ENCODE data around the gene MYH14.

Gene MYH14

GRCh38 chr19:50196322-50196932 lies 7.0 kb upstream of the MYH14 start:
- no peak overlapping the region for H3K4me3 ChIP-seq (ENCODE audit: low read length)
- no peak overlapping the region for H3K9ac ChIP-seq (ENCODE audit: low read depth, low read length)
- no peaks in the 10 kb centered on the region for H3K27me3 ChIP-seq (ENCODE audit: control insufficient read depth, insufficient read depth, low read length)
- H3K4me1 ChIP-seq (ENCODE audit: control insufficient read depth, insufficient read depth, low read length), result no peaks in the 10 kb centered on the region
- H3K4me2 ChIP-seq (ENCODE audit: low read length), result no peak overlapping the region
- no peaks in the 10 kb centered on the region for H3K36me3 ChIP-seq (ENCODE audit: insufficient read depth, low read length)
- H3K9me3 ChIP-seq (replicated peaks; ENCODE audit: low read length), result peaks cover 3% of the 10 kb centered on the region

GRCh38 chr19:50197348-50197747 lies 6.1 kb upstream of the MYH14 start:
- no peak overlapping the region for H3K9ac ChIP-seq (ENCODE audit: low read depth, low read length)
- no peak overlapping the region for H3K4me3 ChIP-seq (ENCODE audit: low read length)
- no peak overlapping the region for H3K4me2 ChIP-seq (ENCODE audit: low read length)
- no peaks in the 10 kb centered on the region for H3K4me1 ChIP-seq (ENCODE audit: control insufficient read depth, insufficient read depth, low read length)
- H3K27me3 ChIP-seq (ENCODE audit: control insufficient read depth, insufficient read depth, low read length), result no peaks in the 10 kb centered on the region
- H3K9me3 ChIP-seq (replicated peaks; ENCODE audit: low read length), result peaks cover 3% of the 10 kb centered on the region
- H3K36me3 ChIP-seq (ENCODE audit: insufficient read depth, low read length), result no peaks in the 10 kb centered on the region

- no peaks in the 10 kb centered on the region for H3K4me1 ChIP-seq (ENCODE audit: control insufficient read depth, insufficient read depth, low read length)
- no peaks in the 10 kb centered on the region for H3K36me3 ChIP-seq (ENCODE audit: insufficient read depth, low read length)
- no peak overlapping the region for H3K4me2 ChIP-seq (ENCODE audit: low read length)
- no peak overlapping the region for H3K9ac ChIP-seq (ENCODE audit: low read depth, low read length)
- no peaks in the 10 kb centered on the region for H3K27me3 ChIP-seq (ENCODE audit: control insufficient read depth, insufficient read depth, low read length)
- H3K4me3 ChIP-seq (ENCODE audit: low read length), result no peak overlapping the region
- peaks cover 3% of the 10 kb centered on the region for H3K9me3 ChIP-seq (replicated peaks; ENCODE audit: low read length)
These were observed 4.8 kb upstream of the MYH14 start for GRCh38 chr19:50198431-50199258.

GRCh38 chr19:50199259-50199555 lies 4.2 kb upstream of the MYH14 start:
- H3K9me3 ChIP-seq (replicated peaks; ENCODE audit: low read length), result peaks cover 3% of the 10 kb centered on the region
- H3K4me2 ChIP-seq (ENCODE audit: low read length), result no peak overlapping the region
- H3K27me3 ChIP-seq (ENCODE audit: control insufficient read depth, insufficient read depth, low read length), result no peaks in the 10 kb centered on the region
- H3K4me3 ChIP-seq (ENCODE audit: low read length), result no peak overlapping the region
- no peak overlapping the region for H3K9ac ChIP-seq (ENCODE audit: low read depth, low read length)
- H3K36me3 ChIP-seq (ENCODE audit: insufficient read depth, low read length), result no peaks in the 10 kb centered on the region
- H3K4me1 ChIP-seq (ENCODE audit: control insufficient read depth, insufficient read depth, low read length), result no peaks in the 10 kb centered on the region

GRCh38 chr19:50202386-50202785 lies 1.0 kb upstream of the MYH14 start:
- H3K27me3 ChIP-seq (ENCODE audit: control insufficient read depth, insufficient read depth, low read length), result no peaks in the 10 kb centered on the region
- no peaks in the 10 kb centered on the region for H3K36me3 ChIP-seq (ENCODE audit: insufficient read depth, low read length)
- H3K4me3 ChIP-seq (ENCODE audit: low read length), result no peak overlapping the region
- H3K4me2 ChIP-seq (ENCODE audit: low read length), result no peak overlapping the region
- no peak overlapping the region for H3K9ac ChIP-seq (ENCODE audit: low read depth, low read length)
- H3K9me3 ChIP-seq (replicated peaks; ENCODE audit: low read length), result peaks cover 1% of the 10 kb centered on the region
- no peaks in the 10 kb centered on the region for H3K4me1 ChIP-seq (ENCODE audit: control insufficient read depth, insufficient read depth, low read length)

GRCh38 chr19:50202962-50203280 lies 501 bp upstream of the MYH14 start:
- H3K4me2 ChIP-seq (ENCODE audit: low read length), result no peak overlapping the region
- H3K4me1 ChIP-seq (ENCODE audit: control insufficient read depth, insufficient read depth, low read length), result no peaks in the 10 kb centered on the region
- H3K9me3 ChIP-seq (replicated peaks; ENCODE audit: low read length), result no peaks in the 10 kb centered on the region
- H3K36me3 ChIP-seq (ENCODE audit: insufficient read depth, low read length), result no peaks in the 10 kb centered on the region
- H3K9ac ChIP-seq (ENCODE audit: low read depth, low read length), result no peak overlapping the region
- no peaks in the 10 kb centered on the region for H3K27me3 ChIP-seq (ENCODE audit: control insufficient read depth, insufficient read depth, low read length)
- no peak overlapping the region for H3K4me3 ChIP-seq (ENCODE audit: low read length)

GRCh38 chr19:50204081-50204428 lies 633 bp downstream of the MYH14 start:
- Histone ChIP-seq H3K36me3 (ENCODE audit: insufficient read depth, low read length) (no peaks in the 10 kb centered on the region), H3K9ac (ENCODE audit: low read depth, low read length) (no peak overlapping the region), H3K9me3 (replicated peaks; ENCODE audit: low read length) (no peaks in the 10 kb centered on the region), H3K27me3 (ENCODE audit: control insufficient read depth, insufficient read depth, low read length) (no peaks in the 10 kb centered on the region), H3K4me2 (ENCODE audit: low read length) (no peak overlapping the region), H3K4me3 (ENCODE audit: low read length) (no peak overlapping the region), H3K4me1 (ENCODE audit: control insufficient read depth, insufficient read depth, low read length) (no peaks in the 10 kb centered on the region)

GRCh38 chr19:50204811-50205675 lies 1.6 kb downstream of the MYH14 start:
- Histone ChIP-seq H3K9me3 (replicated peaks; ENCODE audit: low read length) (no peaks in the 10 kb centered on the region), H3K27me3 (ENCODE audit: control insufficient read depth, insufficient read depth, low read length) (no peaks in the 10 kb centered on the region), H3K4me3 (ENCODE audit: low read length) (no peak overlapping the region), H3K4me2 (ENCODE audit: low read length) (no peak overlapping the region), H3K9ac (ENCODE audit: low read depth, low read length) (no peak overlapping the region), H3K4me1 (ENCODE audit: control insufficient read depth, insufficient read depth, low read length) (no peaks in the 10 kb centered on the region), H3K36me3 (ENCODE audit: insufficient read depth, low read length) (no peaks in the 10 kb centered on the region)

GRCh38 chr19:50205681-50206138 lies 2.3 kb downstream of the MYH14 start:
- H3K27me3 ChIP-seq (ENCODE audit: control insufficient read depth, insufficient read depth, low read length), result no peaks in the 10 kb centered on the region

GRCh38 chr19:50206191-50206590 lies 2.8 kb downstream of the MYH14 start:
- Histone ChIP-seq H3K4me2 (ENCODE audit: low read length) (no peak overlapping the region), H3K4me1 (ENCODE audit: control insufficient read depth, insufficient read depth, low read length) (no peaks in the 10 kb centered on the region), H3K9me3 (replicated peaks; ENCODE audit: low read length) (no peaks in the 10 kb centered on the region), H3K27me3 (ENCODE audit: control insufficient read depth, insufficient read depth, low read length) (no peaks in the 10 kb centered on the region), H3K9ac (ENCODE audit: low read depth, low read length) (no peak overlapping the region), H3K36me3 (ENCODE audit: insufficient read depth, low read length) (no peaks in the 10 kb centered on the region), H3K4me3 (ENCODE audit: low read length) (no peak overlapping the region)

More at GRCh38 chr19:50205681-50206138, 2.3 kb downstream of the MYH14 start:
- H3K4me3 ChIP-seq (ENCODE audit: low read length), result no peak overlapping the region
- H3K4me1 ChIP-seq (ENCODE audit: control insufficient read depth, insufficient read depth, low read length), result no peaks in the 10 kb centered on the region
- H3K9me3 ChIP-seq (replicated peaks; ENCODE audit: low read length), result no peaks in the 10 kb centered on the region
- H3K9ac ChIP-seq (ENCODE audit: low read depth, low read length), result no peak overlapping the region
- H3K4me2 ChIP-seq (ENCODE audit: low read length), result no peak overlapping the region
- H3K36me3 ChIP-seq (ENCODE audit: insufficient read depth, low read length), result no peaks in the 10 kb centered on the region

- H3K9me3 ChIP-seq (replicated peaks; ENCODE audit: low read length), result no peaks in the 10 kb centered on the region
- H3K4me1 ChIP-seq (ENCODE audit: control insufficient read depth, insufficient read depth, low read length), result no peaks in the 10 kb centered on the region
- H3K36me3 ChIP-seq (ENCODE audit: insufficient read depth, low read length), result no peaks in the 10 kb centered on the region
- no peak overlapping the region for H3K9ac ChIP-seq (ENCODE audit: low read depth, low read length)
- no peak overlapping the region for H3K4me2 ChIP-seq (ENCODE audit: low read length)
- no peak overlapping the region for H3K4me3 ChIP-seq (ENCODE audit: low read length)
- H3K27me3 ChIP-seq (ENCODE audit: control insufficient read depth, insufficient read depth, low read length), result no peaks in the 10 kb centered on the region
These were observed 4.3 kb downstream of the MYH14 start for GRCh38 chr19:50207730-50208129.
